ENCODE data around the gene EXD2.

- TF ChIP-seq EZH2phosphoT487 (IDR thresholded peaks at IDR 0.05; ENCODE audit: insufficient read depth, low read depth) (no peak), EZH2 (IDR thresholded peaks at IDR 0.05; ENCODE audit: insufficient read depth, poor library complexity, severe bottlenecking) (no peak)
Observed at GRCh38 chr14:69152181-69152901, 39.0 kb upstream of the EXD2 start.

All from GM23248 (cell line).